K562 (cell line): ENCODE results near the gene CISD3. TPM values are rescaled to one million over a fixed set of nuclear protein-coding genes. Genes with fewer than 3 reads are reported as not detected.

Source experiments
- ATAC-seq: fragments of 200-7000 bp; cut with Tn5 transposase; 3 replicates; pipeline ENCODE4 v1.9.1; 2020; ENCODE audit warnings: moderate library complexity
- BruUV-seq: library from RNA; stranded (reverse); fragments of 400-500 nt; replicated peaks from 2 replicates; lab custom pipeline; 2021; lab: Mats Ljungman, UMichigan
- CTCF ChIA-PET: fragments of 300-600 bp; formaldehyde crosslinking; extraction: SDS; loops from one replicate; lab custom pipeline; 2021; ENCODE audit warnings: low intra/inter-chr PET ratio; lab: Yijun Ruan, JAX
- POLR2A ChIA-PET: fragments of 300-600, 350-650 bp; sonication (Branson Sonifier 250); formaldehyde crosslinking; extraction: SDS; loops from one replicate; lab custom pipeline; 2021; ENCODE audit warnings: antibody characterized with exemption, inconsistent platforms; lab: Yijun Ruan, JAX
- DNase-seq, 4 experiments: peaks; one replicate each; pipeline versions ENCODE4 v3.0.0 to v3.0.0-alpha.2; 2011 to 2018; ENCODE audit warnings: low spot score in 3 of 4, mixed read lengths in 3 of 4; ENCODE audit errors: extremely low read depth in 1 of 4
- FAIRE-seq: peaks from 2 replicates; lab custom pipeline; 2011; peaks lifted over from hg19 to GRCh38; lab: Jason Lieb, UNC
- H2AFZ ChIP-seq: 2 replicates; pipeline ENCODE4 v1.6.0; 2011; ENCODE audit warnings: low read depth, low read length, control low read depth, inconsistent platforms
- H3K27ac ChIP-seq: fragments of 200-600 bp; 3 replicates; pipeline ENCODE4 v1.8.0; 2011; ENCODE audit warnings: low read depth, mild to moderate bottlenecking, control low read depth, inconsistent platforms, low read length, moderate library complexity, mixed read lengths; ENCODE audit errors: extremely low read depth
- H3K27me3 ChIP-seq, 2 experiments: fragments of 300-600 bp in 1 of 2; 2 replicates in 1 of 2; 3 replicates in 1 of 2; pipeline versions ENCODE4 v1.6.0 to v1.8.0; 2011; ENCODE audit warnings: inconsistent platforms in 2 of 2, low read length in 2 of 2, mild to moderate bottlenecking in 1 of 2, mixed read lengths in 1 of 2, moderate library complexity in 1 of 2; ENCODE audit not compliant: control insufficient read depth in 2 of 2, insufficient read depth in 2 of 2
- H3K36me3 ChIP-seq: fragments of 300-600 bp; 3 replicates; pipeline ENCODE4 v1.8.0; 2011; ENCODE audit warnings: mild to moderate bottlenecking, low read length, inconsistent platforms; ENCODE audit not compliant: control insufficient read depth, insufficient read depth
- H3K4me1 ChIP-seq, 2 experiments: fragments of 200-600 bp in 1 of 2; replicated peaks in 1 of 2; 2 replicates in 1 of 2; 3 replicates in 1 of 2; pipeline versions ENCODE4 v1.5.1 to v1.8.0; 2011; ENCODE audit warnings: inconsistent platforms in 2 of 2, low read length in 2 of 2, mild to moderate bottlenecking in 1 of 2, mixed read lengths in 1 of 2, moderate library complexity in 1 of 2; ENCODE audit not compliant: control insufficient read depth in 2 of 2, insufficient read depth in 2 of 2
- H3K4me2 ChIP-seq: 2 replicates; pipeline ENCODE4 v1.6.1; 2011; ENCODE audit warnings: low read length, control low read depth, inconsistent platforms, mixed read lengths; ENCODE audit not compliant: insufficient read depth
- H3K4me3 ChIP-seq: fragments of 200-600 bp; sonication (generic), shearing (Covaris generic); 2 replicates; pipeline ENCODE4 v1.5.1; 2016; ENCODE audit warnings: control low read depth, inconsistent platforms
- H3K79me2 ChIP-seq: fragments of 200-600 bp; 3 replicates; pipeline ENCODE4 v1.8.0; 2011; ENCODE audit warnings: low read length, inconsistent platforms; ENCODE audit not compliant: control insufficient read depth, insufficient read depth
- H3K9ac ChIP-seq, 2 experiments: 2 replicates each; pipeline versions ENCODE4 v1.6.0 to v1.6.1; 2011; ENCODE audit warnings: low read depth in 2 of 2, low read length in 2 of 2, control low read depth in 1 of 2, inconsistent platforms in 1 of 2, mild to moderate bottlenecking in 1 of 2, mixed read lengths in 1 of 2; ENCODE audit not compliant: insufficient read depth in 1 of 2
- H3K9me1 ChIP-seq: one replicate; pipeline ENCODE4 v1.6.0; 2011; ENCODE audit warnings: inconsistent platforms, mild to moderate bottlenecking, low read length, moderate library complexity; ENCODE audit not compliant: control insufficient read depth, insufficient read depth
- H3K9me3 ChIP-seq: replicated peaks from 2 replicates; pipeline ENCODE4 v1.5.1; 2011; ENCODE audit warnings: low read depth, low read length, inconsistent platforms; ENCODE audit not compliant: control insufficient read depth, insufficient read depth
- H4K20me1 ChIP-seq: replicated peaks from 2 replicates; pipeline ENCODE4 v1.6.1; 2011; ENCODE audit warnings: low read length, inconsistent platforms, mixed read lengths; ENCODE audit not compliant: control insufficient read depth, insufficient read depth
- CREM ChIP-seq: IDR thresholded peaks from 2 replicates; pipeline ENCODE4 v1.6.1; 2014; ENCODE audit warnings: antibody characterized with exemption, low read depth
- E2F6 ChIP-seq, 2 experiments: IDR thresholded peaks; 2 replicates each; pipeline ENCODE4 v1.6.1; 2011; ENCODE audit warnings: borderline replicate concordance in 1 of 2, control low read depth in 1 of 2, low read depth in 1 of 2, low read length in 1 of 2, mild to moderate bottlenecking in 1 of 2, mixed read lengths in 1 of 2, moderate library complexity in 1 of 2; ENCODE audit not compliant: insufficient read depth in 1 of 2, insufficient read length in 1 of 2, poor library complexity in 1 of 2, severe bottlenecking in 1 of 2; ENCODE audit errors: extremely low read depth in 1 of 2
- L3MBTL2 ChIP-seq: fragments of 450-650 bp; IDR thresholded peaks from 2 replicates; pipeline ENCODE4 v1.6.1; 2016; ENCODE audit warnings: mild to moderate bottlenecking, moderate library complexity
- MEIS2 ChIP-seq: fragments of 450-650 bp; IDR thresholded peaks from 2 replicates; pipeline ENCODE4 v1.6.1; 2014; ENCODE audit warnings: mild to moderate bottlenecking; ENCODE audit not compliant: partially characterized antibody
- NELFE ChIP-seq: IDR thresholded peaks from 2 replicates; pipeline ENCODE4 v1.6.1; 2011; ENCODE audit warnings: mild to moderate bottlenecking; ENCODE audit not compliant: insufficient read depth, insufficient read length
- NFE2 ChIP-seq: IDR thresholded peaks from 2 replicates; pipeline ENCODE4 v1.6.1; 2014; ENCODE audit warnings: antibody characterized with exemption, low read depth
- NRF1 ChIP-seq, 2 experiments: fragments of 450-650 bp; IDR thresholded peaks in 1 of 2; conservative IDR thresholded peaks in 1 of 2; 2 replicates each; pipeline ENCODE4 v1.6.1; 2014; ENCODE audit warnings: mild to moderate bottlenecking in 2 of 2
- SIN3A ChIP-seq, 2 experiments: fragments of 150-350 bp in 1 of 2; IDR thresholded peaks; 2 replicates each; pipeline ENCODE4 v1.6.1; 2011 to 2016; ENCODE audit warnings: borderline replicate concordance in 2 of 2, low read depth in 2 of 2, low read length in 2 of 2, mild to moderate bottlenecking in 2 of 2, moderate library complexity in 2 of 2; ENCODE audit not compliant: control insufficient read depth in 1 of 2
- SREBF2 ChIP-seq: sonication (generic); formaldehyde crosslinking; IDR thresholded peaks from 2 replicates; pipeline ENCODE4 v1.4.0; 2020; ENCODE audit warnings: mild to moderate bottlenecking, missing genetic modification reagents
- WGBS: fragments of 100-300 bp; shearing (Covaris generic); methylation state at CpG from one replicate; pipeline ENCODE4 v1.1.6; 2016; ENCODE audit warnings: low coverage, mixed read lengths; ENCODE audit not compliant: insufficient coverage; ENCODE audit errors: missing lambda C conversion rate; 5-methylcytosine and 5-hydroxymethylcytosine counted together
- in situ Hi-C: fragments of 300-500 bp; cut with MboI; formaldehyde crosslinking; loops from 4 replicates; pipeline ENCODE4 v1.15.0; 2018; ENCODE audit warnings: inconsistent platforms, mixed read lengths
- intact Hi-C: fragments of 100-400 bp; cut with micrococcal nuclease; formaldehyde crosslinking; loops from 2 replicates; pipeline ENCODE4 v1.14.2; 2022
- polyA plus RNA-seq, 8 experiments: library from polyadenylated mRNA; depleted of rRNA in 4 of 8; stranded (reverse) in 5 of 8; unstranded in 3 of 8; fragments of >200 nt; fragmentation: Nextera tagmentation in 2 of 8; fragmentation: Illumina TruSeq in 1 of 8; extraction: Ambion mirVana in 2 of 8; extraction: Trizol in 1 of 8; gene quantifications; 2 replicates each; pipeline versions ENCODE4 v1.2.1 to v1.2.3, GENCODE V29; 2011 to 2014; ENCODE audit warnings: inconsistent platforms in 1 of 8, missing spikeins in 1 of 8
- total RNA-seq, 7 experiments: library from RNA; depleted of rRNA in 6 of 7; stranded (reverse); fragments of >200 nt in 6 of 7; fragmentation: Illumina TruSeq in 2 of 7; extraction: Trizol in 2 of 7; gene quantifications; 2 replicates each; pipeline versions ENCODE4 v1.2.1 to v1.2.3, GENCODE V29; 2011 to 2021; ENCODE audit warnings: low replicate concordance in 1 of 7
- TF ChIP-seq, protein P1 (sequence below): sonication (generic); formaldehyde crosslinking; IDR thresholded peaks from 2 replicates; pipeline ENCODE4 v1.8.0; 2022; ENCODE audit warnings: mild to moderate bottlenecking, missing genetic modification reagents
- TF ChIP-seq, protein P2 (sequence below): fragments of 450-650 bp; IDR thresholded peaks from 2 replicates; pipeline ENCODE4 v1.7.1; 2018; ENCODE audit warnings: mild to moderate bottlenecking, low read depth; ENCODE audit not compliant: partially characterized antibody

The CISD3 gene
- total and polyA plus RNA-seq, 9 of the 15 experiments (the other 6 are each of a cell fraction or from before 2014, with no cell fraction given), result 5.0 to 60.7 (median 15.7) TPM

DNA sequence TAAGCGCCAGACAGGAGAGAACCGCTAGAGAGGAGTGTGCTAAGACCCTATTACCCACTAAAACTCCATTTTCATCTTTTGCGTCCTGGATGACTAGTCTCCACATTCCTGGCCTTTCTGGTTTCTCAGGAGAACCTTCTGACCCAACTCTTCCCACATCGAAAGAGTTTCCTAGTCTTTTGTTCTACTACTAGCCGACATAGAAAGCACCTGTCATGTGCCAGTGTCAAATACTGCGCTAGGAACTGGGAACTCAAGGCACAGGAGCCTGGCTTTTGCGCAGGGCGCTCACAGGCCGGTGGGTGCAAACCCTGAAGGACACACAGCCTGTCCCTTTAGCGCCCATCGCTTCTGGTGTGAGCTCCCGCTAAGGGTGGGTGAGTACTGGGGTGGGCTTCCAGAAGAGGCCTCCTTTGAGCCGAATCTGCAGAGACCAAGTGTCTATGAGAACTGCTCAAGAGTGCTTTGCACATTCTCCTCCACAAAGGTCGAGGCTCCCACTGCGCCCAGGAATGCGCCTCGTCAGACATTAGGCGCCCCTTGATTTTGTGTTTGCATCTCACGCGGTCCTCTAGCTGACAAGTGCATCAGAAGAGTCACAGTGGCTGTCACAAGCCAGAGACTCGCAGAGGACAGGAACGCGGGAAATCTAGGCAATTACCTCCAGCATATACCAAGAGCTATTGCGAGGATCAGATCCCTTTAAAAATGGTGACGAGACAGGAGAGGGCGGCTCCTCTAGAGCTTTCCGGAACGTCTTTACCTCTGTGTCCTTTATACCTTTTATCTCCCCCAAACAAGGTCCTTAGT is 20.4 kb downstream of the CISD3 start:
- POLR2A ChIA-PET, result interaction anchor here (0.6 to 2.3 kb wide), 7 partner anchors 14 to 419 kb away, joined by 3 to 9 read pairs (median 3); partner anchors contain the start of gene LASP1
- DNase-seq, result peak in 1 of 4 experiments; percentile 72
- H3K9me3 ChIP-seq, result no peaks in the 10 kb centered on the region
- FAIRE-seq, result no peak
- H3K79me2 ChIP-seq, result peaks cover 87% of the 10 kb centered on the region
- peak overlapping the region; percentile 74 for H3K4me3 ChIP-seq
- 2% methylated on average over 28 of the region's 28 CpGs for WGBS
- in situ Hi-C loops, result no loop called here
- peak overlapping the region; percentile 90 to 92 for H3K9ac ChIP-seq
- peak overlapping the region; percentile 86 for H3K27ac ChIP-seq
- H3K36me3 ChIP-seq, result peaks cover 17% of the 10 kb centered on the region
- intact Hi-C loops, result loop anchor here (5.0 to 10.0 kb wide), 4 partner anchors 48 to 404 kb away; partner anchors contain the start of genes PLXDC1 and RPL23
- peak overlapping the region; percentile 67 for H2AFZ ChIP-seq
- peak overlapping the region; percentile 86 for H3K4me2 ChIP-seq
- CTCF ChIA-PET, result no interaction called here
- peaks cover 23 to 60% of the 10 kb centered on the region in 2 experiments for H3K4me1 ChIP-seq
- no peaks in the 10 kb centered on the region for H3K27me3 ChIP-seq
- peak; percentile 7 for ATAC-seq
- no TSS peak for BruUV-seq
- peaks cover 6% of the 10 kb centered on the region for H4K20me1 ChIP-seq
- peaks cover 4% of the 10 kb centered on the region for H3K9me1 ChIP-seq
- peak in 1 of 2 experiments; percentile 12; a peak in 1 of 4 replicates for TF ChIP-seq NRF1 (conservative IDR thresholded peaks at IDR 0.05 in 1 of 2, IDR thresholded peaks at IDR 0.05 in 1 of 2)
- TF ChIP-seq SREBF2, result 0 out of 2 replicates have a peak, but pooled peaks have one; percentile 62
- TF ChIP-seq NELFE, result no peak
- TF ChIP-seq, protein P1, sequence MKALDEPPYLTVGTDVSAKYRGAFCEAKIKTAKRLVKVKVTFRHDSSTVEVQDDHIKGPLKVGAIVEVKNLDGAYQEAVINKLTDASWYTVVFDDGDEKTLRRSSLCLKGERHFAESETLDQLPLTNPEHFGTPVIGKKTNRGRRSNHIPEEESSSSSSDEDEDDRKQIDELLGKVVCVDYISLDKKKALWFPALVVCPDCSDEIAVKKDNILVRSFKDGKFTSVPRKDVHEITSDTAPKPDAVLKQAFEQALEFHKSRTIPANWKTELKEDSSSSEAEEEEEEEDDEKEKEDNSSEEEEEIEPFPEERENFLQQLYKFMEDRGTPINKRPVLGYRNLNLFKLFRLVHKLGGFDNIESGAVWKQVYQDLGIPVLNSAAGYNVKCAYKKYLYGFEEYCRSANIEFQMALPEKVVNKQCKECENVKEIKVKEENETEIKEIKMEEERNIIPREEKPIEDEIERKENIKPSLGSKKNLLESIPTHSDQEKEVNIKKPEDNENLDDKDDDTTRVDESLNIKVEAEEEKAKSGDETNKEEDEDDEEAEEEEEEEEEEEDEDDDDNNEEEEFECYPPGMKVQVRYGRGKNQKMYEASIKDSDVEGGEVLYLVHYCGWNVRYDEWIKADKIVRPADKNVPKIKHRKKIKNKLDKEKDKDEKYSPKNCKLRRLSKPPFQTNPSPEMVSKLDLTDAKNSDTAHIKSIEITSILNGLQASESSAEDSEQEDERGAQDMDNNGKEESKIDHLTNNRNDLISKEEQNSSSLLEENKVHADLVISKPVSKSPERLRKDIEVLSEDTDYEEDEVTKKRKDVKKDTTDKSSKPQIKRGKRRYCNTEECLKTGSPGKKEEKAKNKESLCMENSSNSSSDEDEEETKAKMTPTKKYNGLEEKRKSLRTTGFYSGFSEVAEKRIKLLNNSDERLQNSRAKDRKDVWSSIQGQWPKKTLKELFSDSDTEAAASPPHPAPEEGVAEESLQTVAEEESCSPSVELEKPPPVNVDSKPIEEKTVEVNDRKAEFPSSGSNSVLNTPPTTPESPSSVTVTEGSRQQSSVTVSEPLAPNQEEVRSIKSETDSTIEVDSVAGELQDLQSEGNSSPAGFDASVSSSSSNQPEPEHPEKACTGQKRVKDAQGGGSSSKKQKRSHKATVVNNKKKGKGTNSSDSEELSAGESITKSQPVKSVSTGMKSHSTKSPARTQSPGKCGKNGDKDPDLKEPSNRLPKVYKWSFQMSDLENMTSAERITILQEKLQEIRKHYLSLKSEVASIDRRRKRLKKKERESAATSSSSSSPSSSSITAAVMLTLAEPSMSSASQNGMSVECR (CRISPR knock-in tag), result peak; percentile 40; the same call in 1 of the 2 replicates
- TF ChIP-seq CREM, result 0 out of 2 replicates have a peak, but pooled peaks have one; percentile 9
- peak; percentile 39; the same call in 1 of the 2 replicates for TF ChIP-seq L3MBTL2
- TF ChIP-seq SIN3A (IDR thresholded peaks at IDR 0.05; ENCODE audit: borderline replicate concordance in 2 of 2, control insufficient read depth in 1 of 2, low read depth in 2 of 2, low read length in 2 of 2), result peak; percentile 52 to 83; a peak in 3 of 4 replicates
- TF ChIP-seq, protein P2, sequence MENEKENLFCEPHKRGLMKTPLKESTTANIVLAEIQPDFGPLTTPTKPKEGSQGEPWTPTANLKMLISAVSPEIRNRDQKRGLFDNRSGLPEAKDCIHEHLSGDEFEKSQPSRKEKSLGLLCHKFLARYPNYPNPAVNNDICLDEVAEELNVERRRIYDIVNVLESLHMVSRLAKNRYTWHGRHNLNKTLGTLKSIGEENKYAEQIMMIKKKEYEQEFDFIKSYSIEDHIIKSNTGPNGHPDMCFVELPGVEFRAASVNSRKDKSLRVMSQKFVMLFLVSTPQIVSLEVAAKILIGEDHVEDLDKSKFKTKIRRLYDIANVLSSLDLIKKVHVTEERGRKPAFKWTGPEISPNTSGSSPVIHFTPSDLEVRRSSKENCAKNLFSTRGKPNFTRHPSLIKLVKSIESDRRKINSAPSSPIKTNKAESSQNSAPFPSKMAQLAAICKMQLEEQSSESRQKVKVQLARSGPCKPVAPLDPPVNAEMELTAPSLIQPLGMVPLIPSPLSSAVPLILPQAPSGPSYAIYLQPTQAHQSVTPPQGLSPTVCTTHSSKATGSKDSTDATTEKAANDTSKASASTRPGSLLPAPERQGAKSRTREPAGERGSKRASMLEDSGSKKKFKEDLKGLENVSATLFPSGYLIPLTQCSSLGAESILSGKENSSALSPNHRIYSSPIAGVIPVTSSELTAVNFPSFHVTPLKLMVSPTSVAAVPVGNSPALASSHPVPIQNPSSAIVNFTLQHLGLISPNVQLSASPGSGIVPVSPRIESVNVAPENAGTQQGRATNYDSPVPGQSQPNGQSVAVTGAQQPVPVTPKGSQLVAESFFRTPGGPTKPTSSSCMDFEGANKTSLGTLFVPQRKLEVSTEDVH, result peak; percentile 90
- no peak for TF ChIP-seq NFE2
- TF ChIP-seq MEIS2, result peak; percentile 20
- TF ChIP-seq E2F6 (IDR thresholded peaks at IDR 0.05; ENCODE audit: borderline replicate concordance in 1 of 2, extremely low read depth in 1 of 2, insufficient read depth in 1 of 2, insufficient read length in 1 of 2, low read depth in 1 of 2, low read length in 1 of 2, poor library complexity in 1 of 2, severe bottlenecking in 1 of 2), result peak; percentile 54 to 83
